KOPT-K1 (cell line): ENCODE data around the gene SH2B2.

Experiments used
- H3K27ac ChIP-seq: fragments of 200-600 bp; sonication (generic); 2 replicates; pipeline ENCODE4 v1.5.1; 2016; ENCODE audit warnings: antibody characterized with exemption, mild to moderate bottlenecking, low read depth, low read length; ENCODE audit not compliant: poor library complexity, severe bottlenecking
- H3K36me3 ChIP-seq: fragments of 200-600 bp; sonication (generic); 2 replicates; pipeline ENCODE4 v1.5.1; 2017; ENCODE audit warnings: antibody characterized with exemption, mild to moderate bottlenecking, low read length, moderate library complexity; ENCODE audit not compliant: insufficient read depth
- H3K9me3 ChIP-seq: fragments of 200-600 bp; sonication (generic); 2 replicates; pipeline ENCODE4 v1.5.1; 2017; ENCODE audit warnings: antibody characterized with exemption, low read length, mild to moderate bottlenecking; ENCODE audit not compliant: insufficient read depth, poor library complexity, severe bottlenecking

The SH2B2 gene

GRCh38 chr7:102258073-102258748 lies 28.5 kb upstream of the SH2B2 start:
- no peak overlapping the region for H3K27ac ChIP-seq
- H3K36me3 ChIP-seq: peaks cover 4% of the 10 kb centered on the region; the same call in 1 of the 2 replicates
- H3K9me3 ChIP-seq: no peaks in the 10 kb centered on the region

GRCh38 chr7:102258749-102259107 lies 27.9 kb upstream of the SH2B2 start:
- peaks cover 3% of the 10 kb centered on the region; the same call in 1 of the 2 replicates for H3K36me3 ChIP-seq
- H3K9me3 ChIP-seq: no peaks in the 10 kb centered on the region
- no peak overlapping the region for H3K27ac ChIP-seq

GRCh38 chr7:102260856-102261255 lies 25.8 kb upstream of the SH2B2 start:
- Histone ChIP-seq H3K36me3 (no peaks in the 10 kb centered on the region), H3K9me3 (no peaks in the 10 kb centered on the region), H3K27ac (no peak overlapping the region)

- no peaks in the 10 kb centered on the region for H3K36me3 ChIP-seq
- no peak overlapping the region for H3K27ac ChIP-seq
- H3K9me3 ChIP-seq: no peaks in the 10 kb centered on the region
These were observed 25.2 kb upstream of the SH2B2 start for GRCh38 chr7:102261451-102261850.

- H3K9me3 ChIP-seq: no peaks in the 10 kb centered on the region
- no peak overlapping the region for H3K27ac ChIP-seq
- no peaks in the 10 kb centered on the region for H3K36me3 ChIP-seq
These were observed 24.1 kb upstream of the SH2B2 start for GRCh38 chr7:102262546-102262945.

GRCh38 chr7:102264367-102264891 lies 22.2 kb upstream of the SH2B2 start:
- Histone ChIP-seq H3K9me3 (no peaks in the 10 kb centered on the region), H3K27ac (no peak overlapping the region), H3K36me3 (no peaks in the 10 kb centered on the region)

- H3K27ac ChIP-seq: no peak overlapping the region
- H3K36me3 ChIP-seq: no peaks in the 10 kb centered on the region
- H3K9me3 ChIP-seq: no peaks in the 10 kb centered on the region
These were observed 20.1 kb upstream of the SH2B2 start for GRCh38 chr7:102266541-102266940.

GRCh38 chr7:102268635-102269034 lies 18.0 kb upstream of the SH2B2 start:
- Histone ChIP-seq H3K36me3 (no peaks in the 10 kb centered on the region), H3K27ac (no peak overlapping the region), H3K9me3 (no peaks in the 10 kb centered on the region)

- H3K27ac ChIP-seq: no peak overlapping the region
- no peaks in the 10 kb centered on the region for H3K36me3 ChIP-seq
These were observed 16.3 kb upstream of the SH2B2 start for GRCh38 chr7:102270178-102270887.

GRCh38 chr7:102271158-102271798 lies 15.4 kb upstream of the SH2B2 start:
- Histone ChIP-seq H3K36me3 (no peaks in the 10 kb centered on the region), H3K27ac (no peak overlapping the region), H3K9me3 (no peaks in the 10 kb centered on the region)

More at GRCh38 chr7:102270178-102270887, 16.3 kb upstream of the SH2B2 start:
- H3K9me3 ChIP-seq: no peaks in the 10 kb centered on the region

GRCh38 chr7:102272075-102272916 lies 14.4 kb upstream of the SH2B2 start:
- Histone ChIP-seq H3K9me3 (no peaks in the 10 kb centered on the region), H3K36me3 (no peaks in the 10 kb centered on the region), H3K27ac (no peak overlapping the region)

- Histone ChIP-seq H3K9me3 (no peaks in the 10 kb centered on the region), H3K27ac (no peak overlapping the region), H3K36me3 (no peaks in the 10 kb centered on the region)
These were observed 13.5 kb upstream of the SH2B2 start for GRCh38 chr7:102272917-102273748.

GRCh38 chr7:102273749-102274712 lies 12.6 kb upstream of the SH2B2 start:
- Histone ChIP-seq H3K36me3 (no peaks in the 10 kb centered on the region), H3K27ac (no peak overlapping the region), H3K9me3 (no peaks in the 10 kb centered on the region)
